ENCODE measurements around the gene DESI2.

- TF ChIP-seq, protein P1, sequence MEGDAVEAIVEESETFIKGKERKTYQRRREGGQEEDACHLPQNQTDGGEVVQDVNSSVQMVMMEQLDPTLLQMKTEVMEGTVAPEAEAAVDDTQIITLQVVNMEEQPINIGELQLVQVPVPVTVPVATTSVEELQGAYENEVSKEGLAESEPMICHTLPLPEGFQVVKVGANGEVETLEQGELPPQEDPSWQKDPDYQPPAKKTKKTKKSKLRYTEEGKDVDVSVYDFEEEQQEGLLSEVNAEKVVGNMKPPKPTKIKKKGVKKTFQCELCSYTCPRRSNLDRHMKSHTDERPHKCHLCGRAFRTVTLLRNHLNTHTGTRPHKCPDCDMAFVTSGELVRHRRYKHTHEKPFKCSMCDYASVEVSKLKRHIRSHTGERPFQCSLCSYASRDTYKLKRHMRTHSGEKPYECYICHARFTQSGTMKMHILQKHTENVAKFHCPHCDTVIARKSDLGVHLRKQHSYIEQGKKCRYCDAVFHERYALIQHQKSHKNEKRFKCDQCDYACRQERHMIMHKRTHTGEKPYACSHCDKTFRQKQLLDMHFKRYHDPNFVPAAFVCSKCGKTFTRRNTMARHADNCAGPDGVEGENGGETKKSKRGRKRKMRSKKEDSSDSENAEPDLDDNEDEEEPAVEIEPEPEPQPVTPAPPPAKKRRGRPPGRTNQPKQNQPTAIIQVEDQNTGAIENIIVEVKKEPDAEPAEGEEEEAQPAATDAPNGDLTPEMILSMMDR (conservative IDR thresholded peaks at IDR 0.05; ENCODE audit: low read depth, low read length): no peak
- TF ChIP-seq EZH2phosphoT487 (IDR thresholded peaks at IDR 0.05; ENCODE audit: borderline replicate concordance, low read length): no peak
Measured at GRCh38 chr1:244662599-244662998, 9.7 kb downstream of the DESI2 start.

All from PC-3 (cell line).